H1 (cell line): ENCODE measurements around the gene MAGI1. TPM values are rescaled to one million over a fixed set of nuclear protein-coding genes. Genes with fewer than 3 reads are reported as not detected.

Experiments
- CTCF ChIA-PET: fragments of 300-600 bp; sonication (Branson Sonifier 250); formaldehyde crosslinking; loops from one replicate; lab custom pipeline; 2021; ENCODE audit not compliant: partially characterized antibody; lab: Charles Lee
- POLR2A ChIA-PET: fragments of 300-600 bp; sonication (Branson Sonifier 250); formaldehyde crosslinking; loops from one replicate; lab custom pipeline; 2021; ENCODE audit warnings: inconsistent platforms; ENCODE audit not compliant: partially characterized antibody; lab: Charles Lee
- DNase-seq, 2 experiments: peaks; one replicate each; pipeline versions ENCODE4 v3.0.0 to v3.0.0-alpha.2; 2010 to 2022; ENCODE audit warnings: low spot score in 2 of 2, low read depth in 1 of 2, mixed read lengths in 1 of 2
- FAIRE-seq: peaks from 2 replicates; lab custom pipeline; 2011; peaks lifted over from hg19 to GRCh38; lab: Jason Lieb, UNC
- H2AFZ ChIP-seq: 2 replicates; pipeline ENCODE4 v1.8.1; 2012; ENCODE audit warnings: low read length, inconsistent platforms
- H2AK5ac ChIP-seq: 2 replicates; pipeline ENCODE4 v1.6.1; 2013; ENCODE audit warnings: low read depth, low read length
- H2BK120ac ChIP-seq: replicated peaks from 2 replicates; pipeline ENCODE3; 2013; ENCODE audit warnings: low read depth, low read length, inconsistent platforms
- H2BK12ac ChIP-seq: 2 replicates; pipeline ENCODE4 v1.6.1; 2013; ENCODE audit warnings: low read depth, low read length
- H2BK15ac ChIP-seq: 2 replicates; pipeline ENCODE4 v1.6.1; 2013; ENCODE audit warnings: low read length
- H2BK20ac ChIP-seq: 2 replicates; pipeline ENCODE4 v1.6.1; 2013; ENCODE audit warnings: low read length
- H2BK5ac ChIP-seq: 2 replicates; pipeline ENCODE4 v1.6.1; 2013; ENCODE audit warnings: low read depth, low read length
- H3K14ac ChIP-seq: 2 replicates; pipeline ENCODE4 v1.6.1; 2013; ENCODE audit warnings: inconsistent platforms; ENCODE audit not compliant: insufficient read length
- H3K18ac ChIP-seq: 2 replicates; pipeline ENCODE4 v1.6.1; 2013; ENCODE audit warnings: low read length; ENCODE audit errors: extremely low read depth
- H3K23ac ChIP-seq: 2 replicates; pipeline ENCODE4 v1.6.1; 2013; ENCODE audit warnings: inconsistent platforms; ENCODE audit not compliant: insufficient read length
- H3K23me2 ChIP-seq: 2 replicates; pipeline ENCODE4 v1.6.1; 2013; ENCODE audit warnings: low read depth, low read length
- H3K27ac ChIP-seq: 2 replicates; pipeline ENCODE4 v1.6.1; 2011; ENCODE audit warnings: low read depth, low read length, inconsistent platforms
- H3K27me3 ChIP-seq, 4 experiments: replicated peaks in 1 of 4; 1 replicate in 1 of 4; 2 replicates in 3 of 4; pipeline versions ENCODE4 v1.6.1 to v1.8.1; 2011 to 2013; ENCODE audit warnings: low read length in 3 of 4, mild to moderate bottlenecking in 3 of 4, inconsistent platforms in 2 of 4, mixed read lengths in 2 of 4, moderate library complexity in 1 of 4; ENCODE audit not compliant: control insufficient read depth in 3 of 4, insufficient read depth in 3 of 4; ENCODE audit errors: extremely low read depth in 1 of 4
- H3K36me3 ChIP-seq, 4 experiments: 2 replicates each; pipeline versions ENCODE4 v1.6.1 to v1.8.1; 2011 to 2013; ENCODE audit warnings: mild to moderate bottlenecking in 4 of 4, low read length in 3 of 4, moderate library complexity in 2 of 4, control low read depth in 1 of 4, inconsistent platforms in 1 of 4; ENCODE audit not compliant: insufficient read depth in 4 of 4, control insufficient read depth in 2 of 4
- H3K4ac ChIP-seq: replicated peaks from 2 replicates; pipeline ENCODE3; 2013; ENCODE audit warnings: low read length, low read depth, mixed read lengths, inconsistent platforms; ENCODE audit not compliant: insufficient read length
- H3K4me1 ChIP-seq, 4 experiments: replicated peaks in 1 of 4; 1 replicate in 1 of 4; 2 replicates in 3 of 4; pipeline versions ENCODE4 v1.6.1 to v1.8.1; 2011 to 2013; ENCODE audit warnings: low read length in 3 of 4, inconsistent platforms in 2 of 4, mixed read lengths in 1 of 4; ENCODE audit not compliant: insufficient read depth in 4 of 4, control insufficient read depth in 3 of 4
- H3K4me2 ChIP-seq, 2 experiments: 2 replicates each; pipeline versions ENCODE4 v1.6.1 to v1.8.1; 2011 to 2013; ENCODE audit warnings: low read depth in 2 of 2, low read length in 2 of 2, control low read depth in 1 of 2, inconsistent platforms in 1 of 2, mild to moderate bottlenecking in 1 of 2; ENCODE audit not compliant: insufficient read depth in 1 of 2
- H3K4me3 ChIP-seq, 4 experiments: fragments of 200-600, 300-600 bp in 1 of 4; sonication (generic), shearing (Covaris generic), sonication (Bioruptor Twin) in 1 of 4; 2 replicates each; pipeline versions ENCODE4 v1.5.1 to v1.8.1; 2011 to 2016; ENCODE audit warnings: low read length in 4 of 4, low read depth in 3 of 4, control low read depth in 2 of 4, inconsistent platforms in 2 of 4, mild to moderate bottlenecking in 2 of 4, mixed read lengths in 1 of 4, moderate library complexity in 1 of 4; ENCODE audit not compliant: insufficient read depth in 2 of 4; ENCODE audit errors: extremely low read depth in 1 of 4
- H3K56ac ChIP-seq: replicated peaks from 2 replicates; pipeline ENCODE3; 2013; ENCODE audit warnings: low read depth, mild to moderate bottlenecking, mixed read lengths, low read length, inconsistent platforms; ENCODE audit not compliant: insufficient read length
- H3K79me1 ChIP-seq: 2 replicates; pipeline ENCODE4 v1.6.1; 2013; ENCODE audit warnings: low read depth, low read length, control low read depth
- H3K79me2 ChIP-seq, 2 experiments: 2 replicates each; pipeline versions ENCODE4 v1.6.1 to v1.8.1; 2012 to 2013; ENCODE audit warnings: low read length in 2 of 2, mild to moderate bottlenecking in 2 of 2, inconsistent platforms in 1 of 2; ENCODE audit not compliant: insufficient read depth in 2 of 2, control insufficient read depth in 1 of 2
- H3K9ac ChIP-seq, 4 experiments: replicated peaks in 1 of 4; 1 replicate in 1 of 4; 2 replicates in 3 of 4; pipeline versions ENCODE4 v1.6.1 to v1.8.1; 2011 to 2013; ENCODE audit warnings: low read depth in 3 of 4, low read length in 3 of 4, control low read depth in 2 of 4, mild to moderate bottlenecking in 2 of 4, moderate library complexity in 2 of 4, inconsistent platforms in 1 of 4; ENCODE audit errors: extremely low read depth in 1 of 4
- H3K9me3 ChIP-seq, 2 experiments: 2 replicates each; pipeline versions ENCODE4 v1.6.1 to v1.8.1; 2012 to 2013; ENCODE audit warnings: mild to moderate bottlenecking in 2 of 2, moderate library complexity in 2 of 2, control low read depth in 1 of 2, inconsistent platforms in 1 of 2, low read depth in 1 of 2, low read length in 1 of 2, mixed read lengths in 1 of 2; ENCODE audit not compliant: insufficient read depth in 2 of 2
- H4K20me1 ChIP-seq, 2 experiments: replicated peaks in 1 of 2; 2 replicates each; pipeline versions ENCODE3 to v1.8.1; 2011 to 2013; ENCODE audit warnings: inconsistent platforms in 2 of 2, low read length in 2 of 2, mild to moderate bottlenecking in 1 of 2; ENCODE audit not compliant: insufficient read depth in 2 of 2, control insufficient read depth in 1 of 2
- H4K5ac ChIP-seq: 2 replicates; pipeline ENCODE4 v1.6.1; 2013; ENCODE audit warnings: low read length, low read depth, mixed read lengths, inconsistent platforms; ENCODE audit not compliant: insufficient read length
- H4K8ac ChIP-seq: 2 replicates; pipeline ENCODE4 v1.8.0; 2013; ENCODE audit warnings: mild to moderate bottlenecking, moderate library complexity, low read length, inconsistent platforms; ENCODE audit not compliant: insufficient read depth; ENCODE audit errors: extremely low read depth
- H4K91ac ChIP-seq: replicated peaks from 2 replicates; pipeline ENCODE3; 2013; ENCODE audit warnings: low read length, mixed read lengths, inconsistent platforms; ENCODE audit not compliant: insufficient read length
- ASH2L ChIP-seq: fragments of 200-600, 300-600 bp; sonication (generic); IDR thresholded peaks from one replicate; pipeline ENCODE4 v1.7.1; 2017; ENCODE audit warnings: low read length
- EGR1 ChIP-seq: IDR thresholded peaks from 2 replicates; pipeline ENCODE4 v1.6.1; 2011; ENCODE audit warnings: low read depth, low read length, borderline replicate concordance
- EZH2 ChIP-seq: fragments of 200-600 bp; sonication (generic); IDR thresholded peaks from 2 replicates; pipeline ENCODE4 v1.7.1; 2012; ENCODE audit warnings: low read depth, mild to moderate bottlenecking, moderate library complexity, low read length, inconsistent platforms; ENCODE audit not compliant: severe bottlenecking
- KDM1A ChIP-seq: fragments of 200-600, 300-600 bp; sonication (generic); IDR thresholded peaks from 2 replicates; pipeline ENCODE4 v1.7.1; 2016; ENCODE audit warnings: mild to moderate bottlenecking, low read length, borderline replicate concordance
- MAFK ChIP-seq: IDR thresholded peaks from 2 replicates; pipeline ENCODE4 v1.6.1; 2012; ENCODE audit warnings: low read depth, mild to moderate bottlenecking, improper control_type of control experiment, low read length
- MAX ChIP-seq: IDR thresholded peaks from 2 replicates; pipeline ENCODE4 v1.6.1; 2012; ENCODE audit warnings: inconsistent platforms
- POU5F1 ChIP-seq: IDR thresholded peaks from 2 replicates; pipeline ENCODE4 v1.6.1; 2011; ENCODE audit warnings: low read depth, mild to moderate bottlenecking, low read length, moderate library complexity
- SIRT6 ChIP-seq: IDR thresholded peaks from one replicate; pipeline ENCODE4 v1.7.1; 2012; ENCODE audit warnings: low read length, inconsistent platforms
- SIX5 ChIP-seq: IDR thresholded peaks from 2 replicates; pipeline ENCODE4 v1.6.1; 2011; ENCODE audit warnings: mild to moderate bottlenecking, low read depth, low read length
- WGBS, 2 experiments: shearing (Covaris generic) in 1 of 2; methylation state at CpG; one replicate each; pipeline versions ENCODE4 v1.1.6 to v1.1.7; 2013 to 2015; ENCODE audit warnings: low lambda C conversion rate in 2 of 2, mixed read lengths in 2 of 2, inconsistent platforms in 1 of 2, low coverage in 1 of 2, missing lambda C conversion rate in 1 of 2; ENCODE audit not compliant: insufficient replicate concordance in 2 of 2, insufficient coverage in 1 of 2, insufficient read length in 1 of 2; ENCODE audit errors: extremely low coverage in 1 of 2, missing lambda C conversion rate in 1 of 2; 5-methylcytosine and 5-hydroxymethylcytosine counted together
- polyA plus RNA-seq, 7 experiments: library from polyadenylated mRNA; depleted of rRNA in 3 of 7; stranded (reverse) in 5 of 7; unstranded in 2 of 7; fragments of >200 nt in 5 of 7; fragments of 200-250 nt in 2 of 7; gene quantifications; 1 replicate in 5 of 7; 2 replicates in 1 of 7; 4 replicates in 1 of 7; pipeline versions ENCODE4 v1.2.1 to v1.2.3, GENCODE V29; 2011 to 2013; ENCODE audit warnings: missing spikeins in 2 of 7, mixed read lengths in 2 of 7
- total RNA-seq: library from RNA; stranded (reverse); fragmentation: NEBNext Ultra II Directional; extraction: Animal tissue kit (Norgen Biotek cat#: 25700); gene quantifications from 2 replicates; pipeline ENCODE4 v1.2.1, GENCODE V29; 2021
- TF ChIP-seq, protein P1 (sequence below), 3 experiments: IDR thresholded peaks; 1 replicate in 2 of 3; 2 replicates in 1 of 3; pipeline versions ENCODE4 v1.5.1 to v1.6.1; 2011; ENCODE audit warnings: low read length in 3 of 3, mild to moderate bottlenecking in 3 of 3, inconsistent platforms in 2 of 3, low read depth in 1 of 3, moderate library complexity in 1 of 3; ENCODE audit not compliant: insufficient read depth in 1 of 3; ENCODE audit errors: control extremely low read depth in 1 of 3
- TF ChIP-seq, protein P2 (sequence below): IDR thresholded peaks from 2 replicates; pipeline ENCODE4 v1.6.1; 2011; ENCODE audit warnings: low read length, improper control_type of control experiment

The MAGI1 gene
- total and polyA plus RNA-seq, 2 of the 8 experiments (the other 6 are each of a cell fraction or from before 2014, with no cell fraction given): 19.8 to 78.0 TPM

GRCh38 chr3:65984975-65985374 lies 53.7 kb downstream of the MAGI1 start:
- Histone ChIP-seq H4K91ac (no peak overlapping the region), H3K79me2 (peaks cover 0 to 27% of the 10 kb centered on the region in 2 experiments; a peak in 2 of 4 replicates), H3K23me2 (no peaks in the 10 kb centered on the region), H3K27ac (no peak overlapping the region), H3K79me1 (0 out of 2 replicates have a peak, but pooled peaks cover 2% of the 10 kb centered on the region), H4K5ac (no peak overlapping the region), H2BK12ac (no peak overlapping the region), H2AK5ac (no peak overlapping the region), H4K8ac (no peak overlapping the region), H3K56ac (no peak overlapping the region), H3K14ac (no peak overlapping the region), H3K27me3 (peaks cover 0 to 1% (median 0%) of the 10 kb centered on the region in 4 experiments; a peak in 1 of 7 replicates), H2BK120ac (no peak overlapping the region), H3K4me3 (no peak overlapping the region), H3K4me2 (no peak overlapping the region), H4K20me1 (no peaks in the 10 kb centered on the region), H3K9me3 (no peaks in the 10 kb centered on the region), H2BK5ac (no peak overlapping the region), H3K23ac (no peak overlapping the region), H3K4me1 (peaks cover 0 to 4% (median 0%) of the 10 kb centered on the region in 4 experiments; a peak in 2 of 7 replicates), H3K4ac (no peak overlapping the region), H3K36me3 (no peaks in the 10 kb centered on the region), H2AFZ (no peak overlapping the region), H2BK15ac (no peak overlapping the region), H3K18ac (no peak overlapping the region), H2BK20ac (no peak overlapping the region), H3K9ac (no peak overlapping the region)
- WGBS, 2 experiments: 88% methylated on average over 1 of the region's 1 CpG; no CpG with 5 or more reads in 1 of the 2 experiments
- POLR2A ChIA-PET: no interaction called here
- CTCF ChIA-PET: no interaction called here
- DNase-seq (no peak), FAIRE-seq (no peak)
- no peak for TF ChIP-seq SIRT6
- no peak for TF ChIP-seq EZH2
- TF ChIP-seq SIX5: no peak
- TF ChIP-seq, protein P1, sequence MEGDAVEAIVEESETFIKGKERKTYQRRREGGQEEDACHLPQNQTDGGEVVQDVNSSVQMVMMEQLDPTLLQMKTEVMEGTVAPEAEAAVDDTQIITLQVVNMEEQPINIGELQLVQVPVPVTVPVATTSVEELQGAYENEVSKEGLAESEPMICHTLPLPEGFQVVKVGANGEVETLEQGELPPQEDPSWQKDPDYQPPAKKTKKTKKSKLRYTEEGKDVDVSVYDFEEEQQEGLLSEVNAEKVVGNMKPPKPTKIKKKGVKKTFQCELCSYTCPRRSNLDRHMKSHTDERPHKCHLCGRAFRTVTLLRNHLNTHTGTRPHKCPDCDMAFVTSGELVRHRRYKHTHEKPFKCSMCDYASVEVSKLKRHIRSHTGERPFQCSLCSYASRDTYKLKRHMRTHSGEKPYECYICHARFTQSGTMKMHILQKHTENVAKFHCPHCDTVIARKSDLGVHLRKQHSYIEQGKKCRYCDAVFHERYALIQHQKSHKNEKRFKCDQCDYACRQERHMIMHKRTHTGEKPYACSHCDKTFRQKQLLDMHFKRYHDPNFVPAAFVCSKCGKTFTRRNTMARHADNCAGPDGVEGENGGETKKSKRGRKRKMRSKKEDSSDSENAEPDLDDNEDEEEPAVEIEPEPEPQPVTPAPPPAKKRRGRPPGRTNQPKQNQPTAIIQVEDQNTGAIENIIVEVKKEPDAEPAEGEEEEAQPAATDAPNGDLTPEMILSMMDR (IDR thresholded peaks at IDR 0.05; ENCODE audit: control extremely low read depth in 1 of 3, insufficient read depth in 1 of 3, low read depth in 1 of 3, low read length in 3 of 3): no peak
- TF ChIP-seq POU5F1: no peak
- TF ChIP-seq MAFK: no peak
- TF ChIP-seq ASH2L: no peak
- no peak for TF ChIP-seq KDM1A
- TF ChIP-seq EGR1: no peak
- TF ChIP-seq, protein P2, sequence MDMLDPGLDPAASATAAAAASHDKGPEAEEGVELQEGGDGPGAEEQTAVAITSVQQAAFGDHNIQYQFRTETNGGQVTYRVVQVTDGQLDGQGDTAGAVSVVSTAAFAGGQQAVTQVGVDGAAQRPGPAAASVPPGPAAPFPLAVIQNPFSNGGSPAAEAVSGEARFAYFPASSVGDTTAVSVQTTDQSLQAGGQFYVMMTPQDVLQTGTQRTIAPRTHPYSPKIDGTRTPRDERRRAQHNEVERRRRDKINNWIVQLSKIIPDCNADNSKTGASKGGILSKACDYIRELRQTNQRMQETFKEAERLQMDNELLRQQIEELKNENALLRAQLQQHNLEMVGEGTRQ: no peak
- TF ChIP-seq MAX: no peak
